ENCODE results near the gene OR2AP1. TPM values are rescaled to one million over a fixed set of nuclear protein-coding genes. Genes with fewer than 3 reads are reported as not detected.
"Not testable (repeated sequence)": the region's sequence is repeated elsewhere in the genome, so short reads cannot be mapped to it uniquely, and the experiment has no call there.

OR2AP1 gene
- total RNA-seq (2014; rRNA removed; shearing (Covaris generic)), result not detected in 2 replicates

- H3K27me3 ChIP-seq (ENCODE audit: control insufficient read depth, insufficient read depth, low read length), result no peaks in the 10 kb centered on the region
- H3K4me3 ChIP-seq (ENCODE audit: insufficient read depth, low read depth, low read length), result no peak within 1 kb of the TSS
- H3K36me3 ChIP-seq (replicated peaks; ENCODE audit: control insufficient read depth, insufficient read depth, low read length), result no peaks in the 10 kb centered on the region
- no peak for DNase-seq
Measured at GRCh38 chr12:55572168-55572567, at the start of gene OR2AP1. Gene OR2AP1 (plus strand): TSS chr12:55572468. CDS start chr12:55574415, 1,947 bp downstream.

- not testable (repeated sequence) for DNase-seq; H3K4me3 ChIP-seq (ENCODE audit: insufficient read depth, low read depth, low read length); H3K27me3 ChIP-seq (ENCODE audit: control insufficient read depth, insufficient read depth, low read length); H3K36me3 ChIP-seq (replicated peaks; ENCODE audit: control insufficient read depth, insufficient read depth, low read length)
Measured at GRCh38 chr12:55548235-55548634, 24.0 kb upstream of the OR2AP1 start.

- Histone ChIP-seq H3K36me3 (replicated peaks; ENCODE audit: control insufficient read depth, insufficient read depth, low read length) (no peaks in the 10 kb centered on the region), H3K4me3 (ENCODE audit: insufficient read depth, low read depth, low read length) (no peak overlapping the region), H3K27me3 (ENCODE audit: control insufficient read depth, insufficient read depth, low read length) (no peaks in the 10 kb centered on the region)
- no peak for DNase-seq
Measured at GRCh38 chr12:55548756-55549155, 23.5 kb upstream of the OR2AP1 start.

GRCh38 chr12:55549302-55549701, 23.0 kb upstream of the OR2AP1 start, which contains the start of gene OR6C4:
Gene OR6C4 (plus strand): TSS chr12:55549602. CDS start chr12:55551227, 1,625 bp downstream.
- Histone ChIP-seq H3K36me3 (replicated peaks; ENCODE audit: control insufficient read depth, insufficient read depth, low read length) (no peaks in the 10 kb centered on the region), H3K27me3 (ENCODE audit: control insufficient read depth, insufficient read depth, low read length) (no peaks in the 10 kb centered on the region), H3K4me3 (ENCODE audit: insufficient read depth, low read depth, low read length) (no peak within 1 kb of the TSS)
- DNase-seq, result no peak

GRCh38 chr12:55554296-55554695, 18.0 kb upstream of the OR2AP1 start:
- H3K36me3 ChIP-seq (replicated peaks; ENCODE audit: control insufficient read depth, insufficient read depth, low read length), result no peaks in the 10 kb centered on the region
- no peaks in the 10 kb centered on the region for H3K27me3 ChIP-seq (ENCODE audit: control insufficient read depth, insufficient read depth, low read length)
- no peak overlapping the region for H3K4me3 ChIP-seq (ENCODE audit: insufficient read depth, low read depth, low read length)
- no peak for DNase-seq

GRCh38 chr12:55570060-55570459, 2.2 kb upstream of the OR2AP1 start:
- not testable (repeated sequence) for H3K27me3 ChIP-seq (ENCODE audit: control insufficient read depth, insufficient read depth, low read length); H3K4me3 ChIP-seq (ENCODE audit: insufficient read depth, low read depth, low read length); DNase-seq; H3K36me3 ChIP-seq (replicated peaks; ENCODE audit: control insufficient read depth, insufficient read depth, low read length)

GRCh38 chr12:55570689-55571088, 1.6 kb upstream of the OR2AP1 start:
- not testable (repeated sequence) for H3K4me3 ChIP-seq (ENCODE audit: insufficient read depth, low read depth, low read length); H3K36me3 ChIP-seq (replicated peaks; ENCODE audit: control insufficient read depth, insufficient read depth, low read length); H3K27me3 ChIP-seq (ENCODE audit: control insufficient read depth, insufficient read depth, low read length); DNase-seq

- Histone ChIP-seq H3K27me3 (ENCODE audit: control insufficient read depth, insufficient read depth, low read length) (no peaks in the 10 kb centered on the region), H3K36me3 (replicated peaks; ENCODE audit: control insufficient read depth, insufficient read depth, low read length) (no peaks in the 10 kb centered on the region), H3K4me3 (ENCODE audit: insufficient read depth, low read depth, low read length) (no peak overlapping the region)
- DNase-seq, result no peak
Measured at GRCh38 chr12:55582066-55582465, 9.8 kb downstream of the OR2AP1 start.

GRCh38 chr12:55585817-55586216, 13.5 kb downstream of the OR2AP1 start:
- no peak overlapping the region for H3K4me3 ChIP-seq (ENCODE audit: insufficient read depth, low read depth, low read length)
- DNase-seq, result no peak
- H3K27me3 ChIP-seq (ENCODE audit: control insufficient read depth, insufficient read depth, low read length), result no peaks in the 10 kb centered on the region
- no peaks in the 10 kb centered on the region for H3K36me3 ChIP-seq (replicated peaks; ENCODE audit: control insufficient read depth, insufficient read depth, low read length)

- H3K36me3 ChIP-seq (replicated peaks; ENCODE audit: control insufficient read depth, insufficient read depth, low read length); H3K4me3 ChIP-seq (ENCODE audit: insufficient read depth, low read depth, low read length); H3K27me3 ChIP-seq (ENCODE audit: control insufficient read depth, insufficient read depth, low read length); DNase-seq: not testable (repeated sequence)
Measured at GRCh38 chr12:55590152-55590551, 17.9 kb downstream of the OR2AP1 start.

GRCh38 chr12:55607821-55608594, 35.7 kb downstream of the OR2AP1 start:
- H3K4me3 ChIP-seq (ENCODE audit: insufficient read depth, low read depth, low read length), result no peak overlapping the region
- DNase-seq, result no peak
- no peaks in the 10 kb centered on the region for H3K36me3 ChIP-seq (replicated peaks; ENCODE audit: control insufficient read depth, insufficient read depth, low read length)
- no peaks in the 10 kb centered on the region for H3K27me3 ChIP-seq (ENCODE audit: control insufficient read depth, insufficient read depth, low read length)

GRCh38 chr12:55610598-55610997, 38.3 kb downstream of the OR2AP1 start:
- no peaks in the 10 kb centered on the region for H3K27me3 ChIP-seq (ENCODE audit: control insufficient read depth, insufficient read depth, low read length)
- no peak overlapping the region for H3K4me3 ChIP-seq (ENCODE audit: insufficient read depth, low read depth, low read length)
- no peaks in the 10 kb centered on the region for H3K36me3 ChIP-seq (replicated peaks; ENCODE audit: control insufficient read depth, insufficient read depth, low read length)
- DNase-seq, result no peak

GRCh38 chr12:55612646-55613045, 40.4 kb downstream of the OR2AP1 start:
- H3K36me3 ChIP-seq (replicated peaks; ENCODE audit: control insufficient read depth, insufficient read depth, low read length), result no peaks in the 10 kb centered on the region
- H3K27me3 ChIP-seq (ENCODE audit: control insufficient read depth, insufficient read depth, low read length), result no peaks in the 10 kb centered on the region
- no peak overlapping the region for H3K4me3 ChIP-seq (ENCODE audit: insufficient read depth, low read depth, low read length)
- no peak for DNase-seq

- Histone ChIP-seq H3K4me3 (ENCODE audit: insufficient read depth, low read depth, low read length) (no peak overlapping the region), H3K36me3 (replicated peaks; ENCODE audit: control insufficient read depth, insufficient read depth, low read length) (no peaks in the 10 kb centered on the region), H3K27me3 (ENCODE audit: control insufficient read depth, insufficient read depth, low read length) (no peaks in the 10 kb centered on the region)
- no peak for DNase-seq
Measured at GRCh38 chr12:55614764-55615163, 42.5 kb downstream of the OR2AP1 start.

- peak; percentile 73 for DNase-seq
- Histone ChIP-seq H3K27me3 (ENCODE audit: control insufficient read depth, insufficient read depth, low read length) (no peaks in the 10 kb centered on the region), H3K4me3 (ENCODE audit: insufficient read depth, low read depth, low read length) (no peak overlapping the region), H3K36me3 (replicated peaks; ENCODE audit: control insufficient read depth, insufficient read depth, low read length) (no peaks in the 10 kb centered on the region)
Measured at GRCh38 chr12:55619354-55620138, 47.3 kb downstream of the OR2AP1 start.

Data from H7 (cell line).